ENCODE measurements around the gene RIMBP2.

GRCh38 chr12:130664252-130664651, 51.8 kb downstream of the RIMBP2 start:
- TF ChIP-seq CTCF (IDR thresholded peaks at IDR 0.05; ENCODE audit: borderline replicate concordance, extremely low read depth, low read length, poor library complexity, severe bottlenecking) (no peak), EZH2 (IDR thresholded peaks at IDR 0.05; ENCODE audit: borderline replicate concordance, low read depth, low read length, severe bottlenecking) (no peak)
